H1 (cell line): ENCODE measurements around the gene ETNK1. TPM values are rescaled to one million over a fixed set of nuclear protein-coding genes. Genes with fewer than 3 reads are reported as not detected.

ENCODE experiments used
- CTCF ChIA-PET: fragments of 300-600 bp; sonication (Branson Sonifier 250); formaldehyde crosslinking; loops from one replicate; lab custom pipeline; 2021; ENCODE audit not compliant: partially characterized antibody; lab: Charles Lee
- POLR2A ChIA-PET: fragments of 300-600 bp; sonication (Branson Sonifier 250); formaldehyde crosslinking; loops from one replicate; lab custom pipeline; 2021; ENCODE audit warnings: inconsistent platforms; ENCODE audit not compliant: partially characterized antibody; lab: Charles Lee
- DNase-seq, 2 experiments: peaks; one replicate each; pipeline versions ENCODE4 v3.0.0 to v3.0.0-alpha.2; 2010 to 2022; ENCODE audit warnings: low spot score in 2 of 2, low read depth in 1 of 2, mixed read lengths in 1 of 2
- FAIRE-seq: peaks from 2 replicates; lab custom pipeline; 2011; peaks lifted over from hg19 to GRCh38; lab: Jason Lieb, UNC
- H2AFZ ChIP-seq: 2 replicates; pipeline ENCODE4 v1.8.1; 2012; ENCODE audit warnings: low read length, inconsistent platforms
- H2AK5ac ChIP-seq: 2 replicates; pipeline ENCODE4 v1.6.1; 2013; ENCODE audit warnings: low read depth, low read length
- H2BK120ac ChIP-seq: replicated peaks from 2 replicates; pipeline ENCODE3; 2013; ENCODE audit warnings: low read depth, low read length, inconsistent platforms
- H2BK12ac ChIP-seq: 2 replicates; pipeline ENCODE4 v1.6.1; 2013; ENCODE audit warnings: low read depth, low read length
- H2BK15ac ChIP-seq: 2 replicates; pipeline ENCODE4 v1.6.1; 2013; ENCODE audit warnings: low read length
- H2BK20ac ChIP-seq: 2 replicates; pipeline ENCODE4 v1.6.1; 2013; ENCODE audit warnings: low read length
- H2BK5ac ChIP-seq: 2 replicates; pipeline ENCODE4 v1.6.1; 2013; ENCODE audit warnings: low read depth, low read length
- H3K14ac ChIP-seq: 2 replicates; pipeline ENCODE4 v1.6.1; 2013; ENCODE audit warnings: inconsistent platforms; ENCODE audit not compliant: insufficient read length
- H3K18ac ChIP-seq: 2 replicates; pipeline ENCODE4 v1.6.1; 2013; ENCODE audit warnings: low read length; ENCODE audit errors: extremely low read depth
- H3K23ac ChIP-seq: 2 replicates; pipeline ENCODE4 v1.6.1; 2013; ENCODE audit warnings: inconsistent platforms; ENCODE audit not compliant: insufficient read length
- H3K23me2 ChIP-seq: 2 replicates; pipeline ENCODE4 v1.6.1; 2013; ENCODE audit warnings: low read depth, low read length
- H3K27ac ChIP-seq: 2 replicates; pipeline ENCODE4 v1.6.1; 2011; ENCODE audit warnings: low read depth, low read length, inconsistent platforms
- H3K27me3 ChIP-seq, 4 experiments: replicated peaks in 1 of 4; 1 replicate in 1 of 4; 2 replicates in 3 of 4; pipeline versions ENCODE4 v1.6.1 to v1.8.1; 2011 to 2013; ENCODE audit warnings: low read length in 3 of 4, mild to moderate bottlenecking in 3 of 4, inconsistent platforms in 2 of 4, mixed read lengths in 2 of 4, moderate library complexity in 1 of 4; ENCODE audit not compliant: control insufficient read depth in 3 of 4, insufficient read depth in 3 of 4; ENCODE audit errors: extremely low read depth in 1 of 4
- H3K36me3 ChIP-seq, 4 experiments: 2 replicates each; pipeline versions ENCODE4 v1.6.1 to v1.8.1; 2011 to 2013; ENCODE audit warnings: mild to moderate bottlenecking in 4 of 4, low read length in 3 of 4, moderate library complexity in 2 of 4, control low read depth in 1 of 4, inconsistent platforms in 1 of 4; ENCODE audit not compliant: insufficient read depth in 4 of 4, control insufficient read depth in 2 of 4
- H3K4ac ChIP-seq: replicated peaks from 2 replicates; pipeline ENCODE3; 2013; ENCODE audit warnings: low read length, low read depth, mixed read lengths, inconsistent platforms; ENCODE audit not compliant: insufficient read length
- H3K4me1 ChIP-seq, 4 experiments: replicated peaks in 1 of 4; 1 replicate in 1 of 4; 2 replicates in 3 of 4; pipeline versions ENCODE4 v1.6.1 to v1.8.1; 2011 to 2013; ENCODE audit warnings: low read length in 3 of 4, inconsistent platforms in 2 of 4, mixed read lengths in 1 of 4; ENCODE audit not compliant: insufficient read depth in 4 of 4, control insufficient read depth in 3 of 4
- H3K4me2 ChIP-seq, 2 experiments: 2 replicates each; pipeline versions ENCODE4 v1.6.1 to v1.8.1; 2011 to 2013; ENCODE audit warnings: low read depth in 2 of 2, low read length in 2 of 2, control low read depth in 1 of 2, inconsistent platforms in 1 of 2, mild to moderate bottlenecking in 1 of 2; ENCODE audit not compliant: insufficient read depth in 1 of 2
- H3K4me3 ChIP-seq, 4 experiments: fragments of 200-600, 300-600 bp in 1 of 4; sonication (generic), shearing (Covaris generic), sonication (Bioruptor Twin) in 1 of 4; 2 replicates each; pipeline versions ENCODE4 v1.5.1 to v1.8.1; 2011 to 2016; ENCODE audit warnings: low read length in 4 of 4, low read depth in 3 of 4, control low read depth in 2 of 4, inconsistent platforms in 2 of 4, mild to moderate bottlenecking in 2 of 4, mixed read lengths in 1 of 4, moderate library complexity in 1 of 4; ENCODE audit not compliant: insufficient read depth in 2 of 4; ENCODE audit errors: extremely low read depth in 1 of 4
- H3K56ac ChIP-seq: replicated peaks from 2 replicates; pipeline ENCODE3; 2013; ENCODE audit warnings: low read depth, mild to moderate bottlenecking, mixed read lengths, low read length, inconsistent platforms; ENCODE audit not compliant: insufficient read length
- H3K79me1 ChIP-seq: 2 replicates; pipeline ENCODE4 v1.6.1; 2013; ENCODE audit warnings: low read depth, low read length, control low read depth
- H3K79me2 ChIP-seq, 2 experiments: 2 replicates each; pipeline versions ENCODE4 v1.6.1 to v1.8.1; 2012 to 2013; ENCODE audit warnings: low read length in 2 of 2, mild to moderate bottlenecking in 2 of 2, inconsistent platforms in 1 of 2; ENCODE audit not compliant: insufficient read depth in 2 of 2, control insufficient read depth in 1 of 2
- H3K9ac ChIP-seq, 4 experiments: replicated peaks in 1 of 4; 1 replicate in 1 of 4; 2 replicates in 3 of 4; pipeline versions ENCODE4 v1.6.1 to v1.8.1; 2011 to 2013; ENCODE audit warnings: low read depth in 3 of 4, low read length in 3 of 4, control low read depth in 2 of 4, mild to moderate bottlenecking in 2 of 4, moderate library complexity in 2 of 4, inconsistent platforms in 1 of 4; ENCODE audit errors: extremely low read depth in 1 of 4
- H3K9me3 ChIP-seq, 2 experiments: 2 replicates each; pipeline versions ENCODE4 v1.6.1 to v1.8.1; 2012 to 2013; ENCODE audit warnings: mild to moderate bottlenecking in 2 of 2, moderate library complexity in 2 of 2, control low read depth in 1 of 2, inconsistent platforms in 1 of 2, low read depth in 1 of 2, low read length in 1 of 2, mixed read lengths in 1 of 2; ENCODE audit not compliant: insufficient read depth in 2 of 2
- H4K20me1 ChIP-seq, 2 experiments: replicated peaks in 1 of 2; 2 replicates each; pipeline versions ENCODE3 to v1.8.1; 2011 to 2013; ENCODE audit warnings: inconsistent platforms in 2 of 2, low read length in 2 of 2, mild to moderate bottlenecking in 1 of 2; ENCODE audit not compliant: insufficient read depth in 2 of 2, control insufficient read depth in 1 of 2
- H4K5ac ChIP-seq: 2 replicates; pipeline ENCODE4 v1.6.1; 2013; ENCODE audit warnings: low read length, low read depth, mixed read lengths, inconsistent platforms; ENCODE audit not compliant: insufficient read length
- H4K8ac ChIP-seq: 2 replicates; pipeline ENCODE4 v1.8.0; 2013; ENCODE audit warnings: mild to moderate bottlenecking, moderate library complexity, low read length, inconsistent platforms; ENCODE audit not compliant: insufficient read depth; ENCODE audit errors: extremely low read depth
- H4K91ac ChIP-seq: replicated peaks from 2 replicates; pipeline ENCODE3; 2013; ENCODE audit warnings: low read length, mixed read lengths, inconsistent platforms; ENCODE audit not compliant: insufficient read length
- EP300 ChIP-seq, 2 experiments: IDR thresholded peaks; 1 replicate in 1 of 2; 2 replicates in 1 of 2; pipeline ENCODE4 v1.6.1; 2011 to 2012; ENCODE audit warnings: low read depth in 2 of 2, low read length in 2 of 2, mild to moderate bottlenecking in 2 of 2, borderline replicate concordance in 1 of 2, inconsistent platforms in 1 of 2, moderate library complexity in 1 of 2
- NRF1 ChIP-seq: IDR thresholded peaks from 2 replicates; pipeline ENCODE4 v1.6.1; 2011; ENCODE audit warnings: mild to moderate bottlenecking, low read depth, low read length, improper control_type of control experiment
- RAD21 ChIP-seq, 2 experiments: IDR thresholded peaks in 1 of 2; conservative IDR thresholded peaks in 1 of 2; 2 replicates each; pipeline ENCODE4 v1.6.1; 2011; ENCODE audit warnings: low read depth in 2 of 2, low read length in 2 of 2, improper control_type of control experiment in 1 of 2, inconsistent platforms in 1 of 2, mild to moderate bottlenecking in 1 of 2, moderate library complexity in 1 of 2
- polyA plus RNA-seq, 7 experiments: library from polyadenylated mRNA; depleted of rRNA in 3 of 7; stranded (reverse) in 5 of 7; unstranded in 2 of 7; fragments of >200 nt in 5 of 7; fragments of 200-250 nt in 2 of 7; gene quantifications; 1 replicate in 5 of 7; 2 replicates in 1 of 7; 4 replicates in 1 of 7; pipeline versions ENCODE4 v1.2.1 to v1.2.3, GENCODE V29; 2011 to 2013; ENCODE audit warnings: missing spikeins in 2 of 7, mixed read lengths in 2 of 7
- total RNA-seq: library from RNA; stranded (reverse); fragmentation: NEBNext Ultra II Directional; extraction: Animal tissue kit (Norgen Biotek cat#: 25700); gene quantifications from 2 replicates; pipeline ENCODE4 v1.2.1, GENCODE V29; 2021

Gene ETNK1
- total and polyA plus RNA-seq, 2 of the 8 experiments (the other 6 are each of a cell fraction or from before 2014, with no cell fraction given): 11.6 to 82.7 TPM

GRCh38 chr12:22670762-22671161, 45.8 kb downstream of the ETNK1 start:
- H3K23ac ChIP-seq: no peak overlapping the region
- H3K9ac ChIP-seq: no peak overlapping the region
- CTCF ChIA-PET: interaction anchor here (0.6 to 2.1 kb wide), 9 partner anchors 10 to 141 kb away, joined by 3 to 6 read pairs (median 4); no protein-coding TSS in a partner anchor
- H4K5ac ChIP-seq: no peak overlapping the region
- H3K4ac ChIP-seq: no peak overlapping the region
- no peak overlapping the region for H4K91ac ChIP-seq
- no peak overlapping the region for H2AK5ac ChIP-seq
- TF ChIP-seq EP300 (IDR thresholded peaks at IDR 0.05; ENCODE audit: borderline replicate concordance in 1 of 2, low read depth in 2 of 2, low read length in 2 of 2) (no peak), RAD21 (IDR thresholded peaks at IDR 0.05 in 1 of 2, conservative IDR thresholded peaks at IDR 0.05 in 1 of 2; ENCODE audit: low read depth in 2 of 2, low read length in 2 of 2) (peak in 1 of 2 experiments; percentile 13; a peak in 1 of 4 replicates), NRF1 (no peak)
- TF ChIP-seq, all 59 proteins: peak for 1
- Histone ChIP-seq H3K18ac (no peak overlapping the region), H3K27ac (no peak overlapping the region), H3K79me2 (no peaks in the 10 kb centered on the region), H3K27me3 (no peaks in the 10 kb centered on the region), H4K8ac (no peak overlapping the region), H4K20me1 (no peaks in the 10 kb centered on the region), H3K9me3 (no peaks in the 10 kb centered on the region), H3K56ac (no peak overlapping the region), H2BK15ac (no peak overlapping the region), H3K23me2 (no peaks in the 10 kb centered on the region), H3K14ac (no peak overlapping the region), H3K79me1 (no peaks in the 10 kb centered on the region; the same call in 1 of the 2 replicates), H3K4me2 (no peak overlapping the region), H2BK120ac (no peak overlapping the region), H2BK20ac (no peak overlapping the region), H3K36me3 (peaks cover 0 to 47% (median 9%) of the 10 kb centered on the region in 4 experiments; a peak in 4 of 8 replicates), H3K4me1 (no peaks in the 10 kb centered on the region), H2BK12ac (no peak overlapping the region), H3K4me3 (no peak overlapping the region), H2AFZ (no peak overlapping the region), H2BK5ac (no peak overlapping the region)
- POLR2A ChIA-PET: interaction anchor here (1.2 kb wide), 1 partner anchor 126 kb away, joined by 3 read pairs; the partner anchor contains the start of gene C2CD5
- FAIRE-seq: no peak
- no peak for DNase-seq
